Measurements from ENCODE around the gene TBCK.
A peak's percentile ranks its signal among the peaks of the same experiment; 100 is the strongest.
"Not testable (repeated sequence)": the region's sequence is repeated elsewhere in the genome, so short reads cannot be mapped to it uniquely, and the experiment has no call there.

Gene TBCK

GRCh38 chr4:106321168-106321567 lies 5.2 kb upstream of the TBCK start:
- not testable (repeated sequence) for DNase-seq (ENCODE audit: low spot score)

GRCh38 chr4:106320235-106320634 lies 4.2 kb upstream of the TBCK start:
- no peak for DNase-seq (ENCODE audit: low spot score)

- no peak for DNase-seq (ENCODE audit: low spot score)
Measured at GRCh38 chr4:106318511-106318910, 2.5 kb upstream of the TBCK start.

GRCh38 chr4:106317815-106318214 lies 1.8 kb upstream of the TBCK start:
- DNase-seq (ENCODE audit: low spot score), result no peak

- DNase-seq (ENCODE audit: low spot score), result no peak
Measured at GRCh38 chr4:106316773-106317409, 882 bp upstream of the TBCK start.

- DNase-seq (ENCODE audit: low spot score), result peak; percentile 2
Measured at GRCh38 chr4:106315476-106315967, 487 bp downstream of the TBCK start.

- DNase-seq (ENCODE audit: low spot score), result no peak
Measured at GRCh38 chr4:106314960-106315359, 1.0 kb downstream of the TBCK start.

- DNase-seq (ENCODE audit: low spot score), result no peak
Measured at GRCh38 chr4:106312997-106313522, 2.9 kb downstream of the TBCK start.

GRCh38 chr4:106312377-106312776 lies 3.6 kb downstream of the TBCK start:
- DNase-seq (ENCODE audit: low spot score), result no peak

GRCh38 chr4:106306561-106306960 lies 9.4 kb downstream of the TBCK start:
- no peak for DNase-seq (ENCODE audit: low spot score)

- DNase-seq (ENCODE audit: low spot score), result no peak
Measured at GRCh38 chr4:106305435-106306055, 10.5 kb downstream of the TBCK start.

- no peak for DNase-seq (ENCODE audit: low spot score)
Measured at GRCh38 chr4:106304632-106305031, 11.4 kb downstream of the TBCK start.

GRCh38 chr4:106303548-106304281 lies 12.3 kb downstream of the TBCK start:
- no peak for DNase-seq (ENCODE audit: low spot score)

GRCh38 chr4:106302062-106302438 lies 14.0 kb downstream of the TBCK start:
- DNase-seq (ENCODE audit: low spot score), result no peak

GRCh38 chr4:106301393-106302061 lies 14.5 kb downstream of the TBCK start:
- no peak for DNase-seq (ENCODE audit: low spot score)

- no peak for DNase-seq (ENCODE audit: low spot score)
Measured at GRCh38 chr4:106299977-106300376, 16.0 kb downstream of the TBCK start.

GRCh38 chr4:106297245-106298035 lies 18.6 kb downstream of the TBCK start:
- no peak for DNase-seq (ENCODE audit: low spot score)

- DNase-seq (ENCODE audit: low spot score), result no peak
Measured at GRCh38 chr4:106294062-106294461, 21.9 kb downstream of the TBCK start.

GRCh38 chr4:106291678-106292077 lies 24.3 kb downstream of the TBCK start:
- no peak for DNase-seq (ENCODE audit: low spot score)

- no peak for DNase-seq (ENCODE audit: low spot score)
Measured at GRCh38 chr4:106289737-106290136, 26.3 kb downstream of the TBCK start.

- no peak for DNase-seq (ENCODE audit: low spot score)
Measured at GRCh38 chr4:106287353-106287969, 28.5 kb downstream of the TBCK start.

Measured in germinal center (tissue), 1 donor.